HepG2 (cell line): ENCODE data around the gene TFAP2E. TPM values are rescaled to one million over a fixed set of nuclear protein-coding genes. Genes with fewer than 3 reads are reported as not detected.

Source experiments
- ARNT2 ChIP-seq: sonication (generic); formaldehyde crosslinking; IDR thresholded peaks from 2 replicates; pipeline ENCODE4 v1.8.0; 2022; ENCODE audit warnings: mild to moderate bottlenecking, low read depth, missing genetic modification reagents, moderate library complexity
- HMGXB4 ChIP-seq, 2 experiments: sonication (generic) in 1 of 2; formaldehyde crosslinking in 1 of 2; IDR thresholded peaks; 2 replicates each; pipeline versions ENCODE4 v1.4.0 to v1.6.1; 2018 to 2020; ENCODE audit warnings: missing genetic modification reagents in 2 of 2, borderline replicate concordance in 1 of 2, low read depth in 1 of 2, mild to moderate bottlenecking in 1 of 2, missing biosample characterization in 1 of 2
- HOXA9 ChIP-seq: sonication (generic); formaldehyde crosslinking; IDR thresholded peaks from 2 replicates; pipeline ENCODE4 v1.8.1; 2022; ENCODE audit warnings: missing genetic modification reagents, mild to moderate bottlenecking, moderate library complexity, borderline replicate concordance
- NCOR1 ChIP-seq: fragments of 200-600 bp; sonication (generic); IDR thresholded peaks from 2 replicates; pipeline ENCODE4 v1.7.0; 2017; ENCODE audit warnings: antibody characterized with exemption, low read length, borderline replicate concordance
- NKX3-1 ChIP-seq: sonication (generic); formaldehyde crosslinking; IDR thresholded peaks from 2 replicates; pipeline ENCODE4 v1.5.0; 2020; ENCODE audit warnings: missing genetic modification reagents
- SOX5 ChIP-seq: IDR thresholded peaks from 2 replicates; pipeline ENCODE4 v1.6.1; 2016; ENCODE audit warnings: borderline replicate concordance
- ZBTB1 ChIP-seq: sonication (generic); formaldehyde crosslinking; IDR thresholded peaks from 2 replicates; pipeline ENCODE4 v1.4.0; 2020; ENCODE audit warnings: missing genetic modification reagents, borderline replicate concordance
- ZBTB3 ChIP-seq: sonication (generic); formaldehyde crosslinking; IDR thresholded peaks from 2 replicates; pipeline ENCODE4 v1.4.0; 2020; ENCODE audit warnings: low read depth, mild to moderate bottlenecking, moderate library complexity, missing genetic modification reagents, borderline replicate concordance
- ZMYM4 ChIP-seq: sonication (generic); formaldehyde crosslinking; IDR thresholded peaks from 2 replicates; pipeline ENCODE4 v1.8.1; 2023; ENCODE audit warnings: mild to moderate bottlenecking, missing genetic modification reagents
- ZNF207 ChIP-seq: fragments of 450-650 bp; IDR thresholded peaks from 2 replicates; pipeline ENCODE4 v1.6.1; 2016; ENCODE audit warnings: antibody characterized with exemption, borderline replicate concordance
- ZNF354B ChIP-seq: sonication (generic); formaldehyde crosslinking; IDR thresholded peaks from 2 replicates; pipeline ENCODE4 v1.8.0; 2022; ENCODE audit warnings: mild to moderate bottlenecking, missing genetic modification reagents
- ZNF407 ChIP-seq: sonication (generic); formaldehyde crosslinking; IDR thresholded peaks from one replicate; pipeline ENCODE4 v1.5.1; 2020; ENCODE audit warnings: mild to moderate bottlenecking, missing genetic modification reagents; ENCODE audit errors: not compliant biosample characterization
- ZNF75D ChIP-seq: sonication (generic); formaldehyde crosslinking; IDR thresholded peaks from 2 replicates; pipeline ENCODE4 v1.8.1; 2023; ENCODE audit warnings: missing genetic modification reagents, mild to moderate bottlenecking, borderline replicate concordance
- ZNF839 ChIP-seq: sonication (generic); formaldehyde crosslinking; IDR thresholded peaks from 2 replicates; pipeline ENCODE4 v1.4.0; 2020; ENCODE audit warnings: missing genetic modification reagents, mild to moderate bottlenecking, borderline replicate concordance
- polyA plus RNA-seq, 8 experiments: library from polyadenylated mRNA; depleted of rRNA in 3 of 8; stranded (reverse) in 7 of 8; unstranded in 1 of 8; fragments of >200 nt; fragmentation: Illumina TruSeq in 4 of 8; extraction: Trizol in 4 of 8; gene quantifications; 2 replicates each; pipeline versions ENCODE4 v1.2.1 to v1.2.3, GENCODE V29; 2011 to 2016; ENCODE audit warnings: low read depth in 4 of 8, missing spikeins in 1 of 8, mixed read lengths in 1 of 8; ENCODE audit not compliant: insufficient read depth in 1 of 8
- total RNA-seq, 5 experiments: library from RNA; depleted of rRNA; stranded (reverse); fragments of >200 nt; fragmentation: Illumina TruSeq; extraction: Trizol; gene quantifications; 2 replicates each; pipeline ENCODE4 v1.2.3, GENCODE V29; 2016; ENCODE audit warnings: low read depth in 1 of 5
- TF ChIP-seq, protein P1 (sequence below): sonication (generic); formaldehyde crosslinking; IDR thresholded peaks from 2 replicates; pipeline ENCODE4 v1.9.0; 2022; ENCODE audit warnings: low read depth, missing genetic modification reagents

TFAP2E gene
- total and polyA plus RNA-seq, 2 of the 13 experiments (the other 11 are each of a cell fraction or from before 2014, with no cell fraction given), result 0.31 to 0.41 TPM

DNA sequence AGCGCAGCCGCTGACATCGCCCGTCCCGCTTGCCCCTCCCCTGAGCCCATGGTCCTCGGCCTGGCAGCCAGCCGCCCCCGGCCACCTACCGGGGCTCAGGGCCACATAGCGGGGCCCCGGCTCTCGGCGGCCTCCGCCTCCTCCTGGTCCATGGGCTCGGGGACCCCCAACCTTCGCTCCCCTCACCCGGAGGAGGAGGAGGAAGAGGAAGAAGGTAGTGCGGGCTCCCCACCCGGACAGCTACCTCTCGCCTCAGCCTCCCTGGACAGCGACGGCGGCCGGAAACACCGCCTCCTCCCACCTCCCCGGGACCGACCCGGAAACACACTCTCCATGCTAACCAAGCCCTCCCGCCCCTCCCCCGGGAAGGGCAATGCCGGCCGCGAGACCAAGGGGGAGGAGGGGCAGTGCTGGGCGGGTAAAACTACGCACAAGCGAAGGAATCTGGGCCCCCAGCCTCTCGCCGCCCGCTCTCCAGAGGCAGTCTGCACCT lies 15.9 kb upstream of the TFAP2E start, which contains the start of gene KIAA0319L (continued):
- no peak for TF ChIP-seq SOX5 (CRISPR knock-in tag)
- TF ChIP-seq ZNF407 (CRISPR knock-in tag), result no peak
- TF ChIP-seq HMGXB4 (CRISPR knock-in tag; IDR thresholded peaks at IDR 0.05; ENCODE audit: borderline replicate concordance in 1 of 2, low read depth in 1 of 2), result peak in 1 of 2 experiments; percentile 67; a peak in 2 of 4 replicates
- TF ChIP-seq NKX3-1 (CRISPR knock-in tag), result no peak
- TF ChIP-seq, protein P1, sequence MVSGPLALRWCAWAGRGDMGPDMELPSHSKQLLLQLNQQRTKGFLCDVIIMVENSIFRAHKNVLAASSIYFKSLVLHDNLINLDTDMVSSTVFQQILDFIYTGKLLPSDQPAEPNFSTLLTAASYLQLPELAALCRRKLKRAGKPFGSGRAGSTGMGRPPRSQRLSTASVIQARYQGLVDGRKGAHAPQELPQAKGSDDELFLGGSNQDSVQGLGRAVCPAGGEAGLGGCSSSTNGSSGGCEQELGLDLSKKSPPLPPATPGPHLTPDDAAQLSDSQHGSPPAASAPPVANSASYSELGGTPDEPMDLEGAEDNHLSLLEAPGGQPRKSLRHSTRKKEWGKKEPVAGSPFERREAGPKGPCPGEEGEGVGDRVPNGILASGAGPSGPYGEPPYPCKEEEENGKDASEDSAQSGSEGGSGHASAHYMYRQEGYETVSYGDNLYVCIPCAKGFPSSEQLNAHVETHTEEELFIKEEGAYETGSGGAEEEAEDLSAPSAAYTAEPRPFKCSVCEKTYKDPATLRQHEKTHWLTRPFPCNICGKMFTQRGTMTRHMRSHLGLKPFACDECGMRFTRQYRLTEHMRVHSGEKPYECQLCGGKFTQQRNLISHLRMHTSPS, result no peak
- TF ChIP-seq ZNF207, result no peak
- TF ChIP-seq ZMYM4, result no peak
- TF ChIP-seq HOXA9 (CRISPR knock-in tag), result no peak
- TF ChIP-seq ZNF354B (CRISPR knock-in tag), result no peak
- TF ChIP-seq ZNF839 (CRISPR knock-in tag), result no peak
- no peak for TF ChIP-seq ZNF75D
- no peak for TF ChIP-seq NCOR1
- TF ChIP-seq ZBTB1 (CRISPR knock-in tag), result no peak
- TF ChIP-seq ARNT2, result no peak
- TF ChIP-seq ZBTB3, result no peak; the same call in 1 of the 2 replicates
